BJ (cell line): ENCODE data around the gene MOV10L1. TPM values are rescaled to one million over a fixed set of nuclear protein-coding genes. Genes with fewer than 3 reads are reported as not detected.
"Not testable (repeated sequence)": the region's sequence is repeated elsewhere in the genome, so short reads cannot be mapped to it uniquely, and the experiment has no call there.

Experiments used
- CTCF ChIA-PET: fragments of 350-600 bp; formaldehyde crosslinking; extraction: SDS; loops from one replicate; lab custom pipeline; 2021; ENCODE audit warnings: antibody characterized with exemption, inconsistent platforms; lab: Yijun Ruan, JAX
- POLR2A ChIA-PET: fragments of 300-600 bp; sonication (Branson Sonifier 250); formaldehyde crosslinking; extraction: SDS; loops from one replicate; lab custom pipeline; 2021; ENCODE audit warnings: antibody characterized with exemption; lab: Charles Lee
- DNase-seq: peaks from one replicate; pipeline ENCODE4 v3.0.0-alpha.2; 2011; ENCODE audit warnings: low read depth
- H3K27me3 ChIP-seq: 2 replicates; pipeline ENCODE4 v1.6.0; 2011; ENCODE audit warnings: low read length; ENCODE audit not compliant: control insufficient read depth, insufficient read depth
- H3K36me3 ChIP-seq: 2 replicates; pipeline ENCODE4 v1.5.1; 2011; ENCODE audit warnings: low read length; ENCODE audit not compliant: control insufficient read depth, insufficient read depth
- H3K4me3 ChIP-seq: 2 replicates; pipeline ENCODE4 v1.5.1; 2011; ENCODE audit warnings: low read depth, mild to moderate bottlenecking, control low read depth, low read length
- CTCF ChIP-seq: IDR thresholded peaks from 2 replicates; pipeline ENCODE4 v1.5.1; 2011; ENCODE audit warnings: low read depth, mild to moderate bottlenecking, control low read depth, inconsistent platforms, low read length, moderate library complexity; ENCODE audit not compliant: insufficient read depth
- polyA plus RNA-seq: library from polyadenylated mRNA; depleted of rRNA; stranded (reverse); fragments of >200 nt; gene quantifications from 2 replicates; pipeline ENCODE4 v1.2.3, GENCODE V29; 2011

Gene MOV10L1
- polyA plus RNA-seq, 1 experiment = 6.6 TPM

- Histone ChIP-seq H3K27me3 (no peaks in the 10 kb centered on the region), H3K36me3 (peaks cover 1% of the 10 kb centered on the region; the same call in 1 of the 2 replicates), H3K4me3 (no peak overlapping the region)
- no peak for TF ChIP-seq CTCF
- ChIA-PET POLR2A (no interaction called here), CTCF (no interaction called here)
- no peak for DNase-seq
These were observed 75.8 kb downstream of the MOV10L1 start for GRCh38 chr22:50165436-50166123.

GRCh38 chr22:50167689-50168489 is 78.1 kb downstream of the MOV10L1 start:
- DNase-seq = no peak
- TF ChIP-seq CTCF = no peak
- CTCF ChIA-PET = no interaction called here
- Histone ChIP-seq H3K36me3 (peaks cover 1% of the 10 kb centered on the region; the same call in 1 of the 2 replicates), H3K27me3 (no peaks in the 10 kb centered on the region), H3K4me3 (no peak overlapping the region)
- POLR2A ChIA-PET = no interaction called here

GRCh38 chr22:50168490-50169180 is 78.8 kb downstream of the MOV10L1 start:
- H3K4me3 ChIP-seq, H3K27me3 ChIP-seq, POLR2A ChIA-PET, DNase-seq, CTCF ChIA-PET, H3K36me3 ChIP-seq: not testable (repeated sequence)

- no peak for DNase-seq
These were observed 79.5 kb downstream of the MOV10L1 start for GRCh38 chr22:50169181-50169759.

More at GRCh38 chr22:50169181-50169759, 79.5 kb downstream of the MOV10L1 start:
- POLR2A ChIA-PET = no interaction called here
- CTCF ChIA-PET = no interaction called here
- Histone ChIP-seq H3K36me3 (peaks cover 1% of the 10 kb centered on the region; the same call in 1 of the 2 replicates), H3K4me3 (no peak overlapping the region; the same call in 1 of the 2 replicates), H3K27me3 (no peaks in the 10 kb centered on the region)
- no peak for TF ChIP-seq CTCF
